Amniotic stem cell (primary cell): ENCODE measurements around the gene LMF2.

ENCODE experiments used
- DNase-seq: peaks from one replicate; lab custom pipeline; 2025; lab: John Stamatoyannopoulos, UW

LMF2 gene

DNA sequence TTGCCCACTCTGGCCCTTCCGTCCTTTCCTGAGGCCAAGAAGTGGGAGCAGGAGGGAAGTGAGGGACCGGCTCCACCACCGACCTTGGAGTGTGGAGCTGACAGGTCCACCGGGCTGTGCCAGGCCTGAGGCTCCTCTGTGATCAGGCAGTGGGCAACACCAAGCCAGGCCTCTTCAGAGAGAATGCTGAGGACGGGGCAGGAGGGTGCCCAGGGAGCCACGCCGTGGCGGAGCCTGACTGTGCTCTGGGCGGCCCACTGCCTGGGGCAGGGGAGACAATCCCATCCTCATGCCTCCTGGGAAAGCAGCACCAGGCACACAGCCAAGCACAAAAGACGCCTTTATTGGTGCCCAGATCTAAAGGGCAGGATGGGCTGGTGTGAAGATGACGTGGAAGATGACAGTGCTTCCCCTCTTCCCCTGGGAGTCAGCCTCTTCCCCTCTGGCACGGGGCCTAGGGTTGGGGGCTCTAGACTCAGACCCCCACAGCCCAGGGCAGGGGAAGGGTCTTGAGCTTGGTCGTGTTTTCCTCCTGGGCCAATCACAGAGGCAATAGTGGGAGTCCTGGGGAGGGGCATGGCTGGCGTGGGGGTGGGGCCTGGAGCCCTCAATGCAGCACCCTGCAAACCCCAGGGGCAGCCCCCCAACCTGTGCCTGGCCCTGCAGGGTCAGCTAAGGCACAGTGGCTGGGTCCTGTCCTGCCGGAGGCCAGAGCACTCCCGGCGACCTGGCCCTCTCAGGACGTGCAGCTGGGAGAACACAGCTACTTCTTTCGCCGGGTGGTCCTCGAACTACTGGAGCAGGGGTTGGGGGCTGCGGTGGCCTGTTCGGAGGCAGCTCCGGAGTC is 4.7 kb downstream of the LMF2 start:
- no peak for DNase-seq

DNA sequence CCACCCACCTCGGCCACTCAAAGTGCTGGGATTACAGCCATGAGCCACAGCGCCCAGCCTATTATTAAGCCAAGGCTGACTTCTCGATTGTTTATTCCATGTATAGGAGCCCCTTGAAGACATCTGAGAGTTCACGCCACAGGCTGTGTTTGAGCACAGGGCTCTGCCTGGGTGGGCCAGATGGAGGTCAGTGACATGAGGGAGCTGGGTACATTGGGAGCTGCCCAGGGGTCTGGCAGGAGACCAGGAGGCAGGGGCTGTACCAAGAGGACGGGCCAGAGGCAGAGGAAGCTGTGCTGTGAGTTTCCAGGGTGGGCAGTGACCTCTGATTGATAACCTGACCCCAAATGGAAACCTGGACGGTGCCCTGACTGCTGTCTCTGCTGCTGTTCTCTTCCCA is 5.4 kb downstream of the LMF2 start:
- DNase-seq = no peak

DNA sequence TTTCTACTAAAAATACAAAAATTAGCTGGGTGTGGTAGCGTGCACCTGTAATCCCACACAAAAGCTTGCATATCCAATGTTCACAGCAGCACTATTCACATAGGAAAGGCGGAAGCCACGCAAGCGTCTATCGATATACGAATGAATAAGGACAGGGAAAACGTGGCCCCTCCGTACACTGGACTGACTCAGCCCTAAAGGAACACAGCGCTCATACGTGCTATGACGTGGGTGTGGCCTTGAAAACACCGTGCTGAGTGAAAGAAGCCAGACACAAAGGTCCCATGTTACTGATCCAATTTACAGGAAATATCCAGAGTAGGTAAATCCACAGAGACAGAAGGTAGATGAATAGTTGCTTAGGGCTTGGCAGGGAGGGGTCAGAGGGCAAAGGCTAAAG is 7.0 kb downstream of the LMF2 start:
- no peak for DNase-seq

DNA sequence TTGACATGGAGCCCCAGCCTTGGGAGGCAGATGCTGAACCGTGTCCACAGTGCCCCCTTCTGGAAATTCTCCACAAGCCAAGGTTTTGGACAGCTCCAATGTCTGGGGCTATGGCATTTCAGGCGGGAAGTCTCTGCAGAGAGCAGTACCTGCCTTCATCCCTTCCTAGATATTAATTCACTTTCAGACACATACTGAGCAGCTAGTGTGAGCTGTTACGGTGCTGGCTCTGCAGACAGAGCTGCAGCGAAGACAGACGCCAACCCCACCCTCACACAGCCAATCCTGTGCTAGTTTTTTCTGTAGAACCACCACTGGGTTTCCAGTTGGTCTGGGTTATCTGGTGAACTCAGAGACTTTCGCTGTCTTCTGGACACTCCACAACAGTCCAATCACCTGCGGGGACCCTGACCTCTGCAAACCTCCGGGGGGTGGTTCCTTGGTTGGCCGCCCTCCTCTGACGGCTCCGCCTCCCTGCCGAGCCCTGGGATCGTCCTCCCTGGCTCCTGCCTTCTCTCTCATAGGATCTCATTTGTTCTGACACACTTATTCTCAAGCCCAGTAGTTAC is 9.1 kb downstream of the LMF2 start:
- DNase-seq = no peak

DNA sequence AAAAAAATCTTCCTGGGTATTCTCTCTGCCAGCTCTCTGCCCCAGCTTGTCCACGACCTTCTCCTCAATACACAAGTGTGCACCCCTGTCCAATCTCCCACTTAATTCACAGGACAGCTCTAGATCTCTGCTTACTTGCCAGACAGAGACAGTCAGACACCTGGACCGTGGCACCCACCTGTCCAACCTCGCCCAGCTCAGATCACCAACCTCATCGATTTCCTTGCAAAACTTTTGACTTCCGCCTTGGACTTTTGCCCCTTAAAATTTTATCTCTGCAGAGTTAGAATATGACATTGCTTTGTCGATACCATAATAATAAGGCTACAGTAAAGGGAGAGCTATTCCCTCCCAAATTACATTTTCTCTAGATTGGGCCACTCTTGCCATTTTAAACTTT is 10.4 kb downstream of the LMF2 start:
- no peak for DNase-seq

DNA sequence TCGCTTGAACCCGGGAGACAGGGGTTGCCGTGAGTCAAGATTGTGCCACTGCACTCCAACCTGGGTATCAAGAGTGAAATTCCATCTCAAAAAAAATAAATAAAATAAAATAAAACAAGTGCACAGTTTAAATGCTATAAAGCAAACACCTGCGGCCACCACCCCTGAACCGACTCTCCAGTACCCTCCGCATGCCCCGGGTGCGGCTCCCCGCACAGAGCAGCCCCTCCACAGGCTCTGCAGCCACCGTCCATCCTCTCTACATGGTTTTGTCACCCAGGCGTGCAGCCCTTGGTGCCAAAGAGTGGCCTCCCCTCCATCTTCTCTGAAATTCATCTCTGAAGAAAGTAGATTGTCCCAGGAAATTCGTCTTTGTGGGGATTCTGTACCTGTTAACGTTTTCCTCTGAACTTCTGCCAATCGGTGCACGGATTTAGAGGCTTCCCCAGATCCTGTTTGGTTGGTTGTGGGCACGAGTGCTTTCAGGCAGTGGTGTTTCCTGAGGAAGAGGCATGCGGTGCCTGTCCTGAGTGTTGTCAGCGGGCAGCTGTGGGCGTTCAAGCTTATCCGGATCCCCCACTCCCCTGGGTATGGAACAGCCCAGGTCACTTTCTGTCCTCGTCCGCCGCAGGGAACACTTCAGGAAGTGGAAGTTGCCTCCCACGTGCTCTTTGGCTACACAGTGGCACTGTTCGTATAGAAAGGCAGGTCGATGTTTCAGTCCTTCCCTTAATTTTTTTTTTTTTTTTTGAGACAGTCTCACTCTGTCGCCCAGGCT is 16.8 kb downstream of the LMF2 start:
- no peak for DNase-seq

DNA sequence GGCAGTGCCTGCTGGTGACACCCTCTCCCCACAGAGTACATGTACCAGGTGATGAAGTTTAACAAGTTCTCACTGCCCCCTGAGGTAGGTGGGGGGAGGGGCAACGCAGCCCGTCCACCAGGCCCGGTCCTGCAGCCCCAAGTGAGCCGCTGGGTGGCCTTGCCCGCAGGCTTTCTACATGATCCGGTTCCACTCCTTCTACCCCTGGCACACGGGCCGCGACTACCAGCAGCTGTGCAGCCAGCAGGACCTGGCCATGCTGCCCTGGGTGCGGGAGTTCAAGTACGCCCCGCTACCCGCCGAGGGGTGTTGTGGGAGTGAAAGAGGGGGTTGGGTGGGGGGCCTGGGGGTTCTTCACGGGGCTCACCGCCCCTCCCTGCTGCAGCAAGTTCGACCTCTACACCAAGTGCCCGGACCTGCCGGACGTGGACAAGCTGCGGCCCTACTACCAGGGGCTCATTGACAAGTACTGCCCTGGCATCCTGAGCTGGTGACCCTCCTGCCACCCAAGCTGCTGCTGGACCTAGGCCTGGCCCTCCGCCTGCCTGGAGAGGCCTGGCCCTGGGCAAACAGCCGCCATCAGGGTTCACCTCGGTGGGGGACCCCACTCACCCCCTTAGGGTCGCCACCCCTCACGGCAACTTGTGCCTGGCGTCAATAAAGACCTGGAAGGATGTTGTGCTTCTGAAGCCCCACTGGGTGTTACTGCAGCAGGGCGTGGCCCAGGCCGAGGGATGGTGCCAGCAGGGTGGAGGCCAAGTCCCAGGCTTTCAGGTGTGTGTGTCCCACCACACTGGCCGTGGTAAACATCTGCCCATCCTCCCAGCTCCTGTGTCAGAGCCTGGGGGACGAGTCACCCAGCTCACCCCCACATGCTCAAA is 17.9 kb downstream of the LMF2 start:
- no peak for DNase-seq

DNA sequence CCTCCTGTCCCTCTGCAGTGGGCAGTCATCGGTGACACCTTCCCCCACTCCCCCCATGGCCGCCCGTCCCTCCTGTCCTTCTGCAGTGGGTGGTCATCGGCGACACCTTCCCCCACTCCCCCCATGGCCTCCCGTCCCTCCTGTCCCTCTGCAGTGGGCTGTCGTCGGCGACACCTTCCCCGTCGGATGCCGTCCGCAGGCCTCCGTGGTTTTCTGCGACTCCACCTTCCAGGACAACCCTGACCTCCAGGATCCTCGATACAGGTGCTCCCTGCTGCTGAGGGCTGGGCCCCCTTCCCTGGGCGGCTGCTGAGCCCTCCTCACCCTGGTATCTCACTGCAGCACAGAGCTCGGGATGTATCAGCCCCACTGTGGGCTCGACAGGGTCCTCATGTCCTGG is 18.6 kb downstream of the LMF2 start:
- no peak for DNase-seq

DNA sequence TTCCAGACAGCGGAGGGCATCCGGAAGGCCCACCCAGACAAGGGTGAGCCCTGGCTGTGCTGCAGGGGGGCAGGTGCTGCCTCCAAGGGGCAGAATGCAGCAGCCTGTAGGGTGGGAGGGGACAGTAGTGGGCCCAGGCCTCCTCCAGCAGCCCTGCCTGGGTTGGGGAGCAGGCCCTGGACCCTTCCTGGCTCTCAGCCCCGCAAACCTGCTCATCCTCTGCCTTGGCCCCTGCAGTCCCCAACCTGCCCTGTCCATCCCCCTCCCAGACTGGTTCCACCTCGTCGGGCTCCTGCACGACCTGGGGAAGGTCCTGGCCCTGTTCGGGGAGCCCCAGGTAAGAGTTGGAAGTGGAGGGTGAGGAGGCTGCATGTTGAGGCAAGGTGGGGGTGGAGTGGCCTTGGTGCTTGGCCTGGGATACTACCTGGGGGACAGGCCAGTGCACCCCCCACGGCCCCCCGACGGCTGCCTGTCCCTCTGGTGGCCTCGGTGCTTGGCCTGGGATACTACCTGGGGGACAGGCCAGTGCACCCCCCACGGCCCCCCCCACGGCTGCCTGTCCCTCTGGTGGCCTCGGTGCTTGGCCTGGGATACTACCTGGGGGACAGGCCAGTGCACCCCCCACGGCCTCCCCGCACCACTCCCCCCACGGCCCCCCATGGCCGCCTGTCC is 19.4 kb downstream of the LMF2 start:
- DNase-seq = no peak

DNA sequence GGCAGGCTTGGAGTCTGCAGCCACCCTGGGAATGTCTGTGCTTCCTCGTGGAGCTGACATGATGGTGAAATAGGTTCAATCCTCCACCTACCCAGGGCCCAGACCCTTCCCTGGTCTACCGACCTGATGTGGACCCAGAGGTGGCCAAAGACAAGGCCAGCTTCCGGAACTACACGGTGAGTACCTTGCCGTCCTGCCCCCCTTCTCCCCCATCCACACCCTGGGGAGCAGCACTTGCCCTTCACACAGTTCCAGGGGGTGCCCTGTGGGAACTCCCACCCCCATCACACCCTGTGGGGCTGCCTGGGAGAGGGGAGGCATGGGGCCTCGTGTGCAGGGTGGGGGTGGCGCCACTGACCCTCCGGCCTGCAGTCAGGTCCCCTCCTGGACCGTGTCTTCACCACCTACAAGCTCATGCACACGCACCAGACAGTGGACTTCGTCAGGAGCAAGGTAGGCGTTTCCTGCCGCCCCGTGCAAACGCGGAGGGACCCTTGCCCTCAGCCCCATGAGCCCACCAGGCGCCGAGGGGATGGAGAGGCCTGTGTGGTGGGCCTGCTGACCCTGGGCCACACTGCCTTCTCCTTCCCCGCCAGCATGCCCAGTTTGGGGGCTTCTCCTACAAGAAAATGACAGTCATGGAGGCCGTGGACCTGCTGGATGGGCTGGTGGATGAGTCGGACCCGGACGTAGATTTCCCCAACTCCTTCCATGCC is 20.1 kb downstream of the LMF2 start:
- no peak for DNase-seq

DNA sequence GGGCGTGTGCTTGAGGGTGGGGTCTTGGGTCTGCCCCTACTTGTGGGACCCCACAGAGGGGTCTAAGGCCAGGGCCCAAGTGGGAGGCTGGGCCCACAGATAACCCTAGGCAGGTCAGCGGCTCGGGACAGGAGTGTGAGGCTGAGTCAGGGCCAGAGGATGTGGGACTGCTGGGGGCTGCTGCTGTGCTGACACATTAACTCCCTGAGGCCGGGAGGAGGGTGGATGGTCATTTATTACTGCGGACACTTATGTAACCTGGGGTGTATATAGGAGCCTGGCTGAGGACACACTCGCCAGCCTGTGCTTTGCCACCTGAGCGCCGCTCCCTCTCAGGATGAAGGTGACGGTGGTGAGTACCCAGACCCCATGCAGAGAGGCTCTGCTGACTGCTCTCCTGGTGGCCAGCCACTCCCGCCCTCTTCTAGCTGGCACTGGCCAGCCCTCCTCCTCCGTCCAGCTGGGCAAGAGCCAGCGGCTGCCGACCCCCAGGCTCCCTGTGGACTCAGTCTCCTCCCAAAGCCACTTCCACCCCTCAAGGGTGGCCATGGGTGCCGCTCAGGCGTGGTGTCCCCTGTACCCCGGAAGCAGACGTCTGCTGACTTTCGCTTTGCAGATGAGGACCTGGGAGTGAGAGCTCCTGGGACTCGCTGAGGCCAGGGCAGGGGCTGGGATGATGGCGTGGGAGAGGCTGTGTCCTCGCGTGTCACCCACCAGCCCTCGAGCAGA is 20.8 kb downstream of the LMF2 start, which contains the start of gene MIOX:
MIOX (plus strand) TSS at position 299 of the 729 bp plus-strand sequence; CDS start at position 338, 39 bp downstream.
- no peak for DNase-seq

DNA sequence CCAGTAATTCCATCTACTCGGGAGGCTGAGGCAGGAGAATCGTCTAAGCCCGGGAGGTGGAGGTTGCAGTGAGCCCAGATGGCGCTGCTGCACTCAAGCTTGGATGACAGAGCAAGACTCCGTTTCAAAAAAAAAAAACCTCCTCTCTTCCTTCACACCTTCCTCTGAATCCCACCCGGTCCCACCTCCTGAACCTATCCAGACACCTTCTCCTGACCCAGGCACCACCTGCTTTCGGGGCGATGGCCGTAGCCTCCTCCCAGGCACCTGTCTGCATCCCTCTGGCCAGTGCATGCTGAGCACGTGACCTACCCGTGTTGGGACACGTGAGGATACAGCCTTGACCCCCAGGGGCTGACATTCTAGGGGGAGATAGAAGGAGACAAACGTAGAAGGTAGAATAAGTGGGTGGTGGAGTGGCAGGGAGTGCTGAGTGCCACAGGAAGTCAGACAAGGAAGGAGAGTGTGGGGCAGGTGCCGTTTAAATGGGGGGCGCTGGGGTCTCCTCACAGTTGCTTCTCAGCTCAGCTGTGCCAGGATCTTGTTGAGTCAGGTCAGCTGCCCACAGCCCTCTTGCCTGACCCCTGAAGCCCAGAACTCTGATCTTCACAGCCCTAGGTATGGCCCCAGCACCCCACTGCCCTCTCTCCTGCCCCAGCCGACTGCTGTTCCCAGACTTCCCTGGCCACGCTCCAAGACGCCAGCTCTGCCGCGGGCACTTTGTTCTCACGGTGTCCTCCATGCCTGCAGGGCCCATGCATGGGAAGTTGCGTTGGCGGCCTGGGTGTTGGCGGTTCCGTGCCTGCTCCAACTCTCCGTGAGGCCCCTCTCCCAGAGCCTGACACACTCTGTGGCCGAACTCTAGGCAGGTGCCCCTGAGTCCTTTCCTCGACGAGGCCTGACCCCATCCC is 22.0 kb downstream of the LMF2 start:
- DNase-seq = no peak

DNA sequence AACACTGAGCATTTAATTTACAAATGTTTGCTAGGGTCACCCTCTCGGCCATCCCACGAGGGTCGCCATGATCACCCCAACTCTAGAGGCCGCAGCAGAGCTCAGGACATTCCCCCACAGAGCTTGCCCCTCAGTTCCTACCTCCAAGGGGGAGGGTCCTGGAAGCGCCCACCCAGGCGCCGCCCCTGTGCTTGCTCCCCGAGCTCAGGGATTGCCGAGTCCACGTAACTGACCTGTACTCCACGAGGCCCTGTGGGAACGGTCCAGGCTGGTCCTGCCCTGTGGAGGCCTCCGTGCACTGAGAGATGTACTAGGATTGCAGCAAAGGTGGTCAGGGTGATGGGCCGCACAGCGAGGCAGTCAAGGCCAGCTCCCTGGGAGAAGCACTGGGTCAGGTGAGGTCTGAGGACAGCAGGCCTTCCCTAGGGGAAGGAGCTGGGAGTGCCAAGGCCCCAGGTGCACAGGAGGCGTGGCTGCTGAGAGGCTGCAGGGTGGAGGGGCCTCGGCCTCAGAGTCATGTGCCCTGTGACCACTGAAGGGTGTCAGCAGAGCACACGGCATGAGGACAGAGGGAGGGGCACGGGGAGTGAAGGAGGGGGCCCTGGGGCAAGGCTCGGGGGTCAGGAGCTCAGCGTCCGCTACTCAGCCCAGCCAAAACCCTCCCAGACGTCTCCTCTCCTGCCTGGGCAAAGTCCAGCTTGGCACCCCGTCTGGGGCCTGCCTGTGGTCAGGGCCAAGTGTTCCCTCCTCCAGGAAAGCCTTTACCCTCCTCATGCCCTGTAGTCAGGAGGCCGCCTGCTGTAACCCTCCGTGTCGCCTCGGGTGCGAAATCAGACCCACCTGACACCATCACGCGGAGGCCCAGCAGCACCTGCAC is 23.3 kb downstream of the LMF2 start:
- DNase-seq = no peak

DNA sequence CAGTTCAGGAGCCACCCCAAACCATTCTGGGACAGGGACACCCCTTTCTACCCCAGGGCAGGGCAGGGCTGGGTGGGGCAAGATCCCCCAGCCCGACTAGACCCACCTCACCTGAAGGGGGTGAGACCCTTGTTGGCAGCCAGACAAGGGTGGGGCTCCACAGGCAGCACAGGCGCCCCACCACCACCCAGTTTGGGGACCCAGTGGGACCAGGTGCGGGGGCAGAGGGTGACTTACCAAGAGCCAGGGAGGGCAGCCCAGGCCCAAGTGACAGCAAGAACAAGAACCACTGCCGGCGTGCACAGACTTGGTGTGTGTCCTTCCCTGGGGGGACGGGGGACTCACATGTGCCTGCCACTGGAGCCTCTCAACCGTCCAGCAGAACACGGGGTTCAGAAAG is 23.9 kb downstream of the LMF2 start:
- DNase-seq = no peak

DNA sequence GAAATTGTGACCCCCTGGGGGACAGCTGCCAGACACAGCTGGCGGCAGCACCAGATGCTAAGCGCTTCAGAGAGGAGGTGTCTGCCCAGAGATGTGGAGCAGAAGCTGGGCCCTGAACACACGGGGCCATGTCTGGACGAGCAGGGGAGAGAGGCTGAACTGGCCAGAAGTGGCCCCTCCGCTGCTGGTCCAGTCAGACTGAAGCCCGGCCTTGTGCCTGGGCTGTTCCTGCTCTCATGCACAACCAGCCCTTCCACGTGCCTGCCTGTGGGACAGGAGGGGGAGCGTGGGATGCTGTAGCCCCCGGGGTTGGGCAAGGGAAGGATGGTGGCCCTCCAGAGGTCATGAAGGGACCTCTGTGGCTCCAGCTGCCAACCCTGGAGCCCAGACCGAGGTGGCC is 24.4 kb downstream of the LMF2 start:
- no peak for DNase-seq

DNA sequence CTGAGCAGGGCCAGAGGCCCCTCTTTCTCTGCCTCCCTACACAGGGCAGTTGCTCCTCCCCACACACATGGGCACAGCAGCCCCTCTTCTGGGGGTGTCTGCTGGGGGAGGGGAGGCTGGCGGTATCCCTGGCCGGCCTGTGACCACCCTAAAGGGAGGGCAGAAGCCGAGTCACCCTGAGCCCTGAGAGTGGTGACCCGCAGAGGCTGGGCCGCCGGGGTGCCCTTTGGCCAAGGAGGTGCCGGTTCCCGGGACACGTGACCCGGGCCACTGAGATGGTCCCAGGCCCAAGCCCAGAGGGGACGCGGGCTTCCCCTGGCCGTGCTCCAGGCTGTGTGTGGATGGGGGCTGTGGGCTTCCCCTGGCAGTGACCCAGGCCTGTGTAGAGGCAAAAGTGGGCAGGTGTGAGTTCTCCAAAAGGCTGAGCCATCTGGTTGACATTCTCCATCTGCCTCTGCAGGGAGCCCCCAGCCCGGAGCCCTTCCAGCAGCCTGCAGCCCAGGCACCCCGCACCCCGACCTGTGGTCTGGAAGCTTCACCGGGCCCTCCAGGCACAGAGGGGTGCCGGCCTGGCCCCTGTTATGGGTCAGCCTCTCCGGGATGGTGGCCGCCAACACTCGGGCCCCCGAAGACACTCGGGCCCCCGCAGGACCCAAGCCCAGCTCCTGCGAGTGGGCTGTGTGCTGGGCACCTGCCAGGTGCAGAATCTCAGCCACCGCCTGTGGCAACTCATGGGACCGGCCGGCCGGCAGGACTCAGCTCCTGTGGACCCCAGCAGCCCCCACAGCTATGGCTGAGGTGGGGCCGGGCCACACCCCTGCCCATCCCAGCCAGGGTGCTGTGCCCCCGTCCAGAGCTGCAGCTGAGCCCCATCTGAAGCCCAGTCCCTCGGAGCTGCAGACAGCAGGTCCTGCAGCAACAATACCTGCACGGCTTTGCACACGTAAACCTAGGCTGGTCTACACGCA is 25.1 kb downstream of the LMF2 start:
- DNase-seq = no peak
